WTC11 (cell line): ENCODE measurements around the gene KTI12.

Experiments used
- AFF4 ChIP-seq: sonication (generic); formaldehyde crosslinking; IDR thresholded peaks from 2 replicates; pipeline ENCODE4 v1.8.1; 2023; ENCODE audit warnings: mild to moderate bottlenecking, missing genetic modification reagents, borderline replicate concordance
- ATF1 ChIP-seq: sonication (generic); formaldehyde crosslinking; IDR thresholded peaks from 2 replicates; pipeline ENCODE4 v1.8.1; 2023; ENCODE audit warnings: mild to moderate bottlenecking, moderate library complexity, missing genetic modification reagents
- ATF3 ChIP-seq: sonication (generic); formaldehyde crosslinking; conservative IDR thresholded peaks from 2 replicates; pipeline ENCODE4 v1.8.1; 2022; ENCODE audit warnings: mild to moderate bottlenecking, missing genetic modification reagents
- CTCF ChIP-seq: fragments of 200-600 bp; IDR thresholded peaks from 2 replicates; pipeline ENCODE4 v1.8.0; 2022; ENCODE audit warnings: antibody characterized with exemption
- ESRRA ChIP-seq: sonication (generic); formaldehyde crosslinking; IDR thresholded peaks from 2 replicates; pipeline ENCODE4 v1.8.1; 2022; ENCODE audit warnings: mild to moderate bottlenecking, missing genetic modification reagents, borderline replicate concordance
- FOXP4 ChIP-seq: sonication (generic); formaldehyde crosslinking; IDR thresholded peaks from 2 replicates; pipeline ENCODE4 v1.8.0; 2022; ENCODE audit warnings: mild to moderate bottlenecking, missing genetic modification reagents
- HMGA2 ChIP-seq: fragments of 250-450 bp; sonication (Bioruptor Pico); IDR thresholded peaks from 2 replicates; pipeline ENCODE4 v1.4.0; 2021; ENCODE audit warnings: mild to moderate bottlenecking, moderate library complexity
- JUN ChIP-seq: sonication (generic); formaldehyde crosslinking; IDR thresholded peaks from 2 replicates; pipeline ENCODE4 v1.8.0; 2023; ENCODE audit warnings: mild to moderate bottlenecking, missing genetic modification reagents
- KAT7 ChIP-seq: sonication (generic); formaldehyde crosslinking; IDR thresholded peaks from 2 replicates; pipeline ENCODE4 v1.8.1; 2023; ENCODE audit warnings: missing genetic modification reagents, mild to moderate bottlenecking, borderline replicate concordance
- NFYB ChIP-seq: sonication (generic); formaldehyde crosslinking; conservative IDR thresholded peaks from 2 replicates; pipeline ENCODE4 v1.8.0; 2022; ENCODE audit warnings: low read depth, missing genetic modification reagents
- SMAD4 ChIP-seq: sonication (generic); formaldehyde crosslinking; IDR thresholded peaks from 2 replicates; pipeline ENCODE4 v1.8.0; 2022; ENCODE audit warnings: mild to moderate bottlenecking, missing genetic modification reagents
- USF2 ChIP-seq: sonication (generic); formaldehyde crosslinking; IDR thresholded peaks from 2 replicates; pipeline ENCODE4 v1.8.1; 2023; ENCODE audit warnings: mild to moderate bottlenecking, missing genetic modification reagents, moderate library complexity
- TF ChIP-seq, protein P1 (sequence below): fragments of 250-450 bp; sonication (Bioruptor Pico); IDR thresholded peaks from 2 replicates; pipeline ENCODE4 v2.1.2; 2022; ENCODE audit warnings: mild to moderate bottlenecking, moderate library complexity
- TF ChIP-seq, protein P2 (sequence below): sonication (generic); formaldehyde crosslinking; conservative IDR thresholded peaks from 2 replicates; pipeline ENCODE4 v1.8.1; 2023; ENCODE audit warnings: mild to moderate bottlenecking, low read depth, missing genetic modification reagents, moderate library complexity

DNA sequence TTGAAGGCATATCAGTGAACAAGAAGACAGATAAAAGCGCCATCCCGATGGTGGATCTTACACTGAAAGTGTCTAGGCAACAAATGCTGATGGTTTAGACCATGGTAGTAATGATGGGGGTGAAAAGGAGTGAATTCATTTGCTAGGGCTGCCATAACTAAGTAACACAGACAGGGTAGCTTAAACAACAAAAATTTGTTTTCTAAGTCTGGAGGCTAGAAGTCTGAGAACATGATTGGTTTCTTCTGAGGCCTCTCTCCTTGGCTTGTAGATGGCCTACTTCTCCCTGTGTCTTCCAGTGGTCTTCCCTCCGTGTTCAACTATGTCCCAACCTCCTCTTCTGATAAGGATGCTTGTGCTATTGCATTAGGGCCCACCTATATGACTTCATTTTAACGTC lies 29.7 kb downstream of the KTI12 start:
- TF ChIP-seq CTCF (no peak), USF2 (CRISPR knock-in tag) (no peak), AFF4 (CRISPR knock-in tag) (no peak), ESRRA (CRISPR knock-in tag) (no peak), ATF1 (no peak), FOXP4 (CRISPR knock-in tag) (no peak), HMGA2 (CRISPR knock-in tag) (no peak), KAT7 (CRISPR knock-in tag) (no peak), SMAD4 (CRISPR knock-in tag) (no peak), NFYB (CRISPR knock-in tag) (no peak), JUN (CRISPR knock-in tag) (no peak), ATF3 (CRISPR knock-in tag) (no peak)
- TF ChIP-seq, protein P1, sequence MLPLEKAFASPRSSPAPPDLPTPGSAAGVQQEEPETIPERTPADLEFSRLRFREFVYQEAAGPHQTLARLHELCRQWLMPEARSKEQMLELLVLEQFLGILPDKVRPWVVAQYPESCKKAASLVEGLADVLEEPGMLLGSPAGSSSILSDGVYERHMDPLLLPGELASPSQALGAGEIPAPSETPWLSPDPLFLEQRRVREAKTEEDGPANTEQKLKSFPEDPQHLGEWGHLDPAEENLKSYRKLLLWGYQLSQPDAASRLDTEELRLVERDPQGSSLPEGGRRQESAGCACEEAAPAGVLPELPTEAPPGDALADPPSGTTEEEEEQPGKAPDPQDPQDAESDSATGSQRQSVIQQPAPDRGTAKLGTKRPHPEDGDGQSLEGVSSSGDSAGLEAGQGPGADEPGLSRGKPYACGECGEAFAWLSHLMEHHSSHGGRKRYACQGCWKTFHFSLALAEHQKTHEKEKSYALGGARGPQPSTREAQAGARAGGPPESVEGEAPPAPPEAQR (CRISPR knock-in tag) = no peak
- TF ChIP-seq, protein P2, sequence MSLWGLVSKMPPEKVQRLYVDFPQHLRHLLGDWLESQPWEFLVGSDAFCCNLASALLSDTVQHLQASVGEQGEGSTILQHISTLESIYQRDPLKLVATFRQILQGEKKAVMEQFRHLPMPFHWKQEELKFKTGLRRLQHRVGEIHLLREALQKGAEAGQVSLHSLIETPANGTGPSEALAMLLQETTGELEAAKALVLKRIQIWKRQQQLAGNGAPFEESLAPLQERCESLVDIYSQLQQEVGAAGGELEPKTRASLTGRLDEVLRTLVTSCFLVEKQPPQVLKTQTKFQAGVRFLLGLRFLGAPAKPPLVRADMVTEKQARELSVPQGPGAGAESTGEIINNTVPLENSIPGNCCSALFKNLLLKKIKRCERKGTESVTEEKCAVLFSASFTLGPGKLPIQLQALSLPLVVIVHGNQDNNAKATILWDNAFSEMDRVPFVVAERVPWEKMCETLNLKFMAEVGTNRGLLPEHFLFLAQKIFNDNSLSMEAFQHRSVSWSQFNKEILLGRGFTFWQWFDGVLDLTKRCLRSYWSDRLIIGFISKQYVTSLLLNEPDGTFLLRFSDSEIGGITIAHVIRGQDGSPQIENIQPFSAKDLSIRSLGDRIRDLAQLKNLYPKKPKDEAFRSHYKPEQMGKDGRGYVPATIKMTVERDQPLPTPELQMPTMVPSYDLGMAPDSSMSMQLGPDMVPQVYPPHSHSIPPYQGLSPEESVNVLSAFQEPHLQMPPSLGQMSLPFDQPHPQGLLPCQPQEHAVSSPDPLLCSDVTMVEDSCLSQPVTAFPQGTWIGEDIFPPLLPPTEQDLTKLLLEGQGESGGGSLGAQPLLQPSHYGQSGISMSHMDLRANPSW (CRISPR knock-in tag) = no peak
